SK-N-DZ (cell line): Measurements from ENCODE around the gene NTRK3.
"Not testable (repeated sequence)": the region's sequence is repeated elsewhere in the genome, so short reads cannot be mapped to it uniquely, and the experiment has no call there.

Source experiments
- DNase-seq: peaks from one replicate; pipeline ENCODE4 v3.0.0-alpha.2; 2015; ENCODE audit warnings: low spot score

NTRK3 gene

GRCh38 chr15:87881026-87881425 lies 375.5 kb downstream of the NTRK3 start:
- no peak for DNase-seq

DNA sequence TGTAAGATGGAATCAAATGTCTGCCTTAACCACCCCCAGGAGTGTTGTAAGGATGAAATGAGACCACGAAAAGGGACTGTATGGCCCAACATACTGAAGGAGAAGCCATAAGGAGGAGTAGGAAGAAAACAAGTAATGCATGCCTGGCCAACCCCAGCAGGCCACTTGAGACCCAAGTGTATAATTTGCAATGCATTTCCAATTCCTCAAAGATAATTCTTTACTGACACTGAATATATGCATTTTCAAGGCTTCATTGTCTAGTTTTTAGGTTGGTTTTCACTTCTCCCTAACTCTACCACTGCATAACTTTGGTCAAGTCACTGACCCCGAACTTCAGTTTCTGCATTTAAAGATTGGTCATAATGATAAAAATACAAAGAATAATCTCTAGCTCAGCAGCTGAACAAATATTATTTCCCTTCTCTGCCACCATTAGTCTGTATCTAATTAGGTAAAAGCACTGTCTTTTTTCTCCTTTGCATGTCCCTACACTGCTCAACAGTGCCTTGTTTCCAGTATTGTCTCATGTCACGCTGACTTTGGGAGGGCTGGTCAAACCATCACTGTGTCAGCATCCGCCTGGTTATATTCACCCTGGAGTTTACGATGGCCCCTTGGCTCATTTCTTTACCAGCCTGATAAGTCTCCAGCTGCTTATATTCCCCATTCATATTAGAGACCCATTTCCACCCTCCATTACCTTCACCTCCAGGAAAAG lies 378.6 kb downstream of the NTRK3 start:
- DNase-seq = no peak

GRCh38 chr15:87877114-87877810 lies 379.3 kb downstream of the NTRK3 start:
- peak; percentile 60 for DNase-seq

GRCh38 chr15:87874896-87875711 lies 381.4 kb downstream of the NTRK3 start:
- DNase-seq = peak; percentile 85

GRCh38 chr15:87873516-87873915 lies 383.0 kb downstream of the NTRK3 start:
- no peak for DNase-seq

DNA sequence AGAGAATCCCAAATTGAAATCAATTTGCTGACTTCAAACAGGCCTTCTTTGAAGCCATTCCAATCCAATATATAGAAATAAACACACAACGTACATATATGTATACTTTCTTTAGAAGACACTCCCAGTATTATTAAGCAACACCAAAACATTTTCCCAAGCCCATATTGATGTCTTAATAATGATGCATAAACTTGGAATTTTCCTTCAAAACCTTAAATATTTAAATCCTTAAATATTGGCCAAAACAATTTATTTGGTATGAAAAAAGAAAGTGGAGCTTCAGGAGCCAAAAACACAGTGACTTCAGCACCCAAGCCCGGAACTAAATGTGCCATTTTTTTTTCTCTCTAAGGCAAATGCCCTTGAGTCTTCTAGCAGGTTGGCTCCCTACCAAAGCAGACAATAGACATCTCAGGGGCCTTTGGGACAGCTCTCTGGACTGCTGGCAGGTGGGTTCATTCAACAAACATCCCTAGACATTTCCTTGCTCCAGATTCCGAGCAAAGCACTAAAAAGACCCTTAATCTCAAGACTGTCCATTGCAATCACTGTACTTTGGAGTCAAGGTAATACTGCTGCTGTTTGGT lies 384.7 kb downstream of the NTRK3 start:
- DNase-seq = no peak

- no peak for DNase-seq
Observed at GRCh38 chr15:87871258-87871681, 385.3 kb downstream of the NTRK3 start.

DNA sequence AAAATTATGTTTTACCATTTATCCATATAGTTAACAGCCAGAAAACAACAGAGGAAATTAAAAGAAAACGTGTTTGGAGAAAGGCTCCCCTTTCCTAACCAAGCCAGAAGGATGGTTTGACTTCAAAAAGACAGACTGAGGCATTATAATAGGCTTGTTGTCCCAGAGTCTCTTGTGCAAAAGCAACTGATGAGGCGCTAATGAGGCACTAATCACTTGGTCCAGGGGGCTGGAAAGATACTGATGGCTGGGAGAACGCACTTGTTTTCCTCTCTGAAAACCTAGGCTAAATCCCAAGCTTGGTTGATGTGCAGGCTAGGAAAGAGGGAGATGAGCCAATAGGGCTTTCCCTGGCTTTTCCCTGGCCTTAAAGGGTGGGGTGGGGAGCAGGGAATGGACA lies 389.6 kb downstream of the NTRK3 start:
- DNase-seq = no peak

- DNase-seq = no peak
Observed at GRCh38 chr15:87863152-87863551, 393.4 kb downstream of the NTRK3 start.

- no peak for DNase-seq
Observed at GRCh38 chr15:87860743-87861142, 395.8 kb downstream of the NTRK3 start.

DNA sequence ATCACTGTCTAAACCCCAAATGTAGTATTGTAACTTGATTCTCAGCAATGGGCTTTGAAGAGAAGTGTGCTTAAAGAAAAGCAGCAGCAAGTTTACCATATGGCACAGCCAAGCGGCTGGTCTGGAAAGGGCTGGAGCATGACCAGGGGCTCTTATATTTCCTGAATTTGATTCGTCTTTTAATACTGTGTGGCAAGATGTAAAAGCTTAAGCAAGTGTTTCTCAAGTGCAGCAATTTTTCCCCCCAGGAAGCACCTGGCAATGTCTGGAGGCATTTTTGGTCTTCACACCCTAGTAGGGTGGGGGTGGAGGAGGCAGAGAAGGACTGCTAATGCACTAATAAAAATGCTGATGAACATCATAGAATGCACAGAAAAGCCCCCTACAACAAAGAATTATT lies 397.9 kb downstream of the NTRK3 start:
- no peak for DNase-seq

GRCh38 chr15:87851497-87851896 lies 405.0 kb downstream of the NTRK3 start:
- DNase-seq = no peak

DNA sequence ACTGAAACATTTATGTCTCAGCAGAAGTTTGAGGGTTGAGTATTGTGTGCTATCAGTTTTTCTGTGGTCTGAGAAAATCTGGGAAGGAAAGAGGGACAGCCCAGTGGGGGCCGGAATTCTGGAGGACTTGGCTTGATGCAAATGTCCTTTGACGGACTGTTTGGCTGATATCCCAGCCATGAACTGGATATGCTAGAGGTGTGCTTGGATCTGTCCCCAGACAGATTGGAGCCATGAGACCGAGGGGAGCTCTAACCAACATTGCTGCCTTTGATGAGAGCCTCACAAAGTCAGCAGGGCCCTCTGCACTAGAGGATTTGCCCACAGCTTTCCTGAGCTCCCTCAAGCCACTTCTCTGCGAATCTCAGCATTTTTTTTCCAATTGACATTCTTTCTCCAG lies 405.6 kb downstream of the NTRK3 start:
- DNase-seq = no peak

DNA sequence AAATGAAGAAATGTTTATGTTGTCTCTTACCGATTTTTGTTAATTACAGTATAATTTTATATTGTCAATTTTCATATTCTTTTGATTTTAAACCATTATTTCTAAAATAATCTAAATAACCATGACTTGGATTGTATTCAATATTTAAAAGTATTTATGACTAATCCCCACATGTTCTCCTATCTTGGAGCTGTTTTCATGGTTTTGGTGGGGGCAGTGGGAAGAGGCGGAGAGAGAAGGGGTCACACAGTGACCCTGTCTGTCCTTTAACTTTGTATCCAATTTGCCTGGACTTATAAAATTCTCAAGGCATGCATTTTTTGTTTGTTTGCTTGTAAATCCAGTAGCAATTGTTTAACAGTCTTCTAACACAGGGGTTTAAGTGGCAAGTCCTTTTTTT lies 407.4 kb downstream of the NTRK3 start:
- no peak for DNase-seq

- DNase-seq = no peak
Observed at GRCh38 chr15:87848012-87848411, 408.5 kb downstream of the NTRK3 start.

- DNase-seq = no peak
Observed at GRCh38 chr15:87846746-87847145, 409.8 kb downstream of the NTRK3 start.

DNA sequence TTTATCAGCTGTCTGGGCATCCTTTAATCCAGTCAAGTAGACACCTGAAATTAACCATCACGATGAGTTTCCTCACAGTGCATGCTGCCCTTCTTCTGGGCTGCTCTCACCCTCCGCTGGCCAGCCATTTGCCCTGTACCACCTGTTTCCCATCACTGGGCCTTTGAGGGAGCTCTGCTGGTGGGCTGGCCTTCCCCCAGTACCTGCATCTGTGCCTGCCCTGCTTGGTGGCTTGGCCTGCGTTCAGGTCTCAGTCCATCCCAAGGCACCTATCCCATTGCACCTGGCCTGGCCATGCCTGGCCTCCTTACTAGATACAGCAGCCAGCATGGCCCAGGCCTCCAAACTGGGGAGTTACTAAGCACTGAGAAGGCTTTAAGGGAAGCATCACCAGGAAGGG lies 413.2 kb downstream of the NTRK3 start:
- DNase-seq = no peak

DNA sequence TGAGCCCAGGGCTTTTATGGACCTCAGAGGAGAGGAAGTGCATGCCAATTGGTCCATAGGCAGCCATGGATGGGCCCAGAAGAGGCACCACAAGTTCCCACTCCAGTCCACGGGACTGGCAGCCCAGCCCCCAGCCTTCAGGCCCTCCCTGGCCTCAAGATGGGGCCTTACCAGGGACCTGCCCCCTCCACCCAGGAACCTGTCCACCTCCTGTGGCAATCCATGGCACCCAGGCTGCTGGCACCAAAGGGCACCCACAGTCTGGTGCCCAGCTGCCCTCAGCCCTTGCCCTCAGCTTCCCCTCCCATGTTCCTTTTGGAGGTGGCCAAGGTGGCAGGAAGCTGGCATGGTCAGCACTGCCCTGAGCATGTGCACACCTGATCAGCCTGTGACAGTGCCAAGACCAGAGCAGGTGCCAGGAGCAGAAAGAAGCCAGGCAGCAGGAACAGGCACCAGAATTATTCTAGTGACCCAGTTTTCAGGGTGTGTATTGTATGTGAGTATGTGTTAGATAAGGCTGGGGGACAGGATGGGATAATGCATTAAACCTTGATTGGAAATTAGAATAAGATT lies 415.0 kb downstream of the NTRK3 start:
- no peak for DNase-seq

DNA sequence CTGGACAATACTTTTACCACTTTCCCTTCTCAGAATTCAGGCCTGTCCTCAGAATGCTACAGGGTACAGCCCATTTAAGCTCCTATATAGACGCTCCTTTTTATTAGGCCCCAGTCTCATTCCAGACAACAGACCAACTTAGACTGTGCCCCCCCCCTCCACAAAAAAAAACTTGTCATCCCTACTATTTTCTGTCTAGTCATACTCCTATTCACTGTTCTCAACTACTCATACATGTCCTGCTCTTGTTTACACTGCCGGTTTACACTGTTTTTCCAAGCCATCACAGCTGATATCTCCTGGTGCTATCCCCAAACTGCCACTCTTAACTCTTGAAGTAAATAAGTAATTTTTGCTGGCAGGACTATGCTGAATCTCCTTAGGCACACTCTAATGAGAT lies 420.7 kb downstream of the NTRK3 start:
- DNase-seq = not testable (repeated sequence)

GRCh38 chr15:87833333-87833732 lies 423.2 kb downstream of the NTRK3 start:
- DNase-seq = not testable (repeated sequence)

- DNase-seq = no peak
Observed at GRCh38 chr15:87829332-87830050, 427.0 kb downstream of the NTRK3 start.
